Endodermal cell (in vitro differentiated cells): ENCODE measurements around the gene GNAL. TPM values are rescaled to one million over a fixed set of nuclear protein-coding genes. Genes with fewer than 3 reads are reported as not detected.

Experiments
- DNase-seq: peaks from one replicate; pipeline ENCODE4 v3.0.0-alpha.2; 2017
- H3K27ac ChIP-seq: 2 replicates; pipeline ENCODE4 v1.5.1; 2013; ENCODE audit warnings: mild to moderate bottlenecking, low read depth, low read length, moderate library complexity
- H3K27me3 ChIP-seq: 2 replicates; pipeline ENCODE4 v1.6.1; 2013; ENCODE audit warnings: mild to moderate bottlenecking, low read length, moderate library complexity; ENCODE audit not compliant: insufficient read depth, control insufficient read depth, poor library complexity, severe bottlenecking
- H3K36me3 ChIP-seq: 2 replicates; pipeline ENCODE4 v1.7.0; 2013; ENCODE audit warnings: mild to moderate bottlenecking, low read length, moderate library complexity; ENCODE audit not compliant: control insufficient read depth, insufficient read depth
- H3K4me1 ChIP-seq: one replicate; pipeline ENCODE4 v1.7.0; 2013; ENCODE audit warnings: low read length; ENCODE audit not compliant: control insufficient read depth, insufficient read depth
- H3K4me3 ChIP-seq: 2 replicates; pipeline ENCODE4 v1.5.1; 2013; ENCODE audit warnings: mild to moderate bottlenecking, low read length, moderate library complexity
- H3K9ac ChIP-seq: 2 replicates; pipeline ENCODE4 v1.6.1; 2013; ENCODE audit warnings: mild to moderate bottlenecking, low read length, moderate library complexity; ENCODE audit not compliant: poor library complexity, severe bottlenecking; ENCODE audit errors: extremely low read depth
- H3K9me3 ChIP-seq: 2 replicates; pipeline ENCODE4 v1.6.1; 2013; ENCODE audit warnings: mild to moderate bottlenecking, low read length, moderate library complexity; ENCODE audit not compliant: control insufficient read depth
- H3K27ac Mint-ChIP-seq: 2 replicates; pipeline ENCODE4 v1.8.0; 2020; ENCODE audit warnings: mixed read lengths
- H3K27me3 Mint-ChIP-seq: 2 replicates; pipeline ENCODE4 v1.8.0; 2021; ENCODE audit warnings: mild to moderate bottlenecking, mixed read lengths; ENCODE audit not compliant: insufficient read depth
- H3K36me3 Mint-ChIP-seq: 2 replicates; pipeline ENCODE4 v1.8.0; 2020; ENCODE audit warnings: low read depth, mixed read lengths
- H3K4me1 Mint-ChIP-seq: 2 replicates; pipeline ENCODE4 v1.8.0; 2020; ENCODE audit warnings: mixed read lengths
- H3K4me3 Mint-ChIP-seq: 2 replicates; pipeline ENCODE4 v1.8.0; 2020; ENCODE audit warnings: mild to moderate bottlenecking, moderate library complexity, mixed read lengths
- H3K9me3 Mint-ChIP-seq: 2 replicates; pipeline ENCODE4 v1.8.0; 2020; ENCODE audit warnings: mild to moderate bottlenecking, mixed read lengths
- CTCF ChIP-seq: fragments of 200-600 bp; sonication (generic); conservative IDR thresholded peaks from 2 replicates; pipeline ENCODE4 v1.5.0; 2021; ENCODE audit warnings: antibody characterized with exemption, mild to moderate bottlenecking
- WGBS, 2 experiments: methylation state at CpG; one replicate each; pipeline versions ENCODE4 v1.1.5 to v1.1.7; 2013; ENCODE audit warnings: missing lambda C conversion rate in 2 of 2, mixed read lengths in 1 of 2; ENCODE audit not compliant: insufficient coverage in 1 of 2, insufficient read length in 1 of 2; 5-methylcytosine and 5-hydroxymethylcytosine counted together
- total RNA-seq, 2 donors: library from RNA; stranded (reverse); fragmentation: NEBNext Ultra II Directional in 1 of 2; extraction: Animal tissue kit (Norgen Biotek cat#: 25700) in 1 of 2; gene quantifications; 2 replicates in 1 of 2; 3 replicates in 1 of 2; pipeline ENCODE4 v1.2.1, GENCODE V29; 2021

Gene GNAL
- total RNA-seq, 2 donors from 2014 or later = 37.9 to 58.2 TPM

DNA sequence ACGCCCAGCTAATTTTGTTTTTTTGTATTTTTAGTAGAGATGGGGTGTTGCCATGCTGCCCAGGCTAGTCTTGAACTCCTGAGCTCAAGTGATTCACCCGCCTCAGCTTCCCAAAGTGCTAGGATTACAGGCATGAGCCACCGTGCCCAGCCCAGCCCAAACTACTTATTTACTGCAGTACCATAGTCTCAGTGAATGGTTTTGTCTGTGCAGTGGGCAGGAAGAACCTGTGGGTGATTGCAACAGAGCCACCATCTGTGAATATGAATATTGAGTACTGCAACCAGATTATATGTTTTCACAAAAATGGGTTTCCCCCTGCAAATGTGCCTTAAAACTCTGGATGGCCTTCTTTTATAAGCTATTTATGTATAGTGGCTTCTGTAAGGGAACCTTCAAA is 210.0 kb downstream of the GNAL start:
- Histone ChIP-seq H3K27me3 (no peaks in the 10 kb centered on the region), H3K9me3 (no peaks in the 10 kb centered on the region), H3K4me3 (no peak overlapping the region), H3K36me3 (peaks cover 12% of the 10 kb centered on the region), H3K9ac (no peak overlapping the region), H3K27ac (no peak overlapping the region), H3K4me1 (peaks cover 12% of the 10 kb centered on the region)
- TF ChIP-seq CTCF = no peak
- Mint-ChIP-seq H3K4me1 (peaks cover 25% of the 10 kb centered on the region), H3K4me3 (no peak overlapping the region), H3K27ac (no peak overlapping the region), H3K36me3 (peaks cover 21% of the 10 kb centered on the region), H3K9me3 (no peaks in the 10 kb centered on the region), H3K27me3 (no peaks in the 10 kb centered on the region)
- no peak for DNase-seq
- 80 to 98% methylated on average over 1 to 3 of the region's 3 CpGs for WGBS, 2 experiments

- peaks cover 4% of the 10 kb centered on the region for H3K36me3 ChIP-seq
- Mint-ChIP-seq H3K27ac (peak overlapping the region; percentile 87), H3K36me3 (peaks cover 8% of the 10 kb centered on the region), H3K4me3 (no peak overlapping the region), H3K9me3 (no peaks in the 10 kb centered on the region), H3K4me1 (peaks cover 34% of the 10 kb centered on the region), H3K27me3 (no peaks in the 10 kb centered on the region)
- H3K27me3 ChIP-seq = no peaks in the 10 kb centered on the region
- H3K9ac ChIP-seq = no peak overlapping the region
- H3K27ac ChIP-seq = no peak overlapping the region
- H3K4me1 ChIP-seq = peaks cover 12% of the 10 kb centered on the region
- no peak for TF ChIP-seq CTCF
- WGBS, 2 experiments = 71 to 73% methylated on average over 3 to 5 of the region's 5 CpGs
- peak overlapping the region; percentile 5 for H3K4me3 ChIP-seq
- H3K9me3 ChIP-seq = no peaks in the 10 kb centered on the region
- DNase-seq = no peak
Observed at GRCh38 chr18:11901826-11902438, 212.9 kb downstream of the GNAL start.

DNA sequence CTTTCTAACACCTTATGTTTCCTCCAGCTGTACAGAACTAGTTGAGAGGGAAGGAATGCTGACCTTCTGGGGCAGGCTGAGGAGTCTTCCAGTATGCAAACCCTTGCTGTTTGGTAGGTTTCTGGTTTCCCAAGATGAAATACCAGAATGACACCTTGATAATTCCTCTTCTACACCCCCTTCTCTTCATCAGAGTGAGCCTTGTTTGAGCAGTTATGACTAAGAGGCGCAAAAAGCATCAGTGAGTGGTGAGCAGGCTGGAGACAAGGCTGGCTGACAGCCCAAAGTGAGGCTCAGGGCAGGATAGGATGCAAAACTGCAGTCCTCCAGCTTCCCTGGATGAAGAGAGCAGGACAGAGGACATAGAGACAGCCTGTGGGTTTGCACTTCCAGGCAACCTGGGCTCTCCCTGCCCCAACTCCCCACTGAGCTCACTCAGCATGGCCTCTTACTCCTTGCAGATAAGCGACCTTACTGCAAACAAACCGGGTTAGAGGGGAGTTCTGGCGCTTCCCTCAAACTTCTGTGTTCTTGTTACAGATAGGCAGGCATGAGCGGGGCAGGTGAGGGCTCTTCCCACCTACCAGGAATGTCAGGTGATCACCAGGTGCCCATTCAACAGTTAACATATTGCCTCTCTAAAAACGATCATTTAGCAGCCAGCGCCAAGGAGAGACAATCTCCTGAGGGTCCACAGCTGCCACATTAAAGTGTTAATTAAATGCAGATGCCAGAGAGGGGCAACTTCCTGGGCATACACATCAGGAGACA is 213.6 kb downstream of the GNAL start:
- no peaks in the 10 kb centered on the region for H3K9me3 ChIP-seq
- WGBS, 2 experiments = 43 to 80% methylated on average over 6 to 7 of the region's 7 CpGs
- H3K27me3 ChIP-seq = no peaks in the 10 kb centered on the region
- H3K27ac ChIP-seq = no peak overlapping the region
- Mint-ChIP-seq H3K27ac (peak overlapping the region; percentile 87), H3K4me3 (peak overlapping the region; percentile 33), H3K27me3 (no peaks in the 10 kb centered on the region), H3K36me3 (peaks cover 8% of the 10 kb centered on the region), H3K9me3 (no peaks in the 10 kb centered on the region), H3K4me1 (peaks cover 41% of the 10 kb centered on the region)
- peak; percentile 81 for DNase-seq
- H3K9ac ChIP-seq = no peak overlapping the region
- H3K4me1 ChIP-seq = peaks cover 12% of the 10 kb centered on the region
- no peak for TF ChIP-seq CTCF
- peaks cover 4% of the 10 kb centered on the region for H3K36me3 ChIP-seq
- peak overlapping the region; percentile 5 for H3K4me3 ChIP-seq
